GM21381 (cell line): ENCODE results near the gene RP9.

ENCODE experiments used
- ATAC-seq: cut with Tn5 transposase; IDR thresholded peaks from one replicate; pipeline ENCODE4 v1.9.1; 2021; ENCODE audit warnings: mild to moderate bottlenecking, moderate library complexity; ENCODE audit not compliant: unreplicated experiment

RP9 gene

GRCh38 chr7:33066771-33067170, 42.4 kb downstream of the RP9 start:
- no peak for ATAC-seq

GRCh38 chr7:33065981-33066380, 43.2 kb downstream of the RP9 start:
- ATAC-seq, result no peak

- peak; percentile 94 for ATAC-seq
Measured at GRCh38 chr7:33062782-33063443, 46.3 kb downstream of the RP9 start.

- ATAC-seq, result peak; percentile 32
Measured at GRCh38 chr7:33062023-33062781, 47.0 kb downstream of the RP9 start, which contains the start of gene NT5C3A. TSS of gene NT5C3A (minus strand) at chr7:33062776. CDS start at chr7:33062705, 71 bp downstream.

- ATAC-seq, result no peak
Measured at GRCh38 chr7:33061282-33061937, 47.8 kb downstream of the RP9 start.

GRCh38 chr7:33059635-33060034, 49.6 kb downstream of the RP9 start:
- no peak for ATAC-seq

- no peak for ATAC-seq
Measured at GRCh38 chr7:33055158-33055557, 54.0 kb downstream of the RP9 start.

- no peak for ATAC-seq
Measured at GRCh38 chr7:33054261-33054964, 54.8 kb downstream of the RP9 start.

- ATAC-seq, result no peak
Measured at GRCh38 chr7:33053721-33054120, 55.5 kb downstream of the RP9 start.

GRCh38 chr7:33050535-33051318, 58.5 kb downstream of the RP9 start:
- peak; percentile 50 for ATAC-seq

- ATAC-seq, result no peak
Measured at GRCh38 chr7:33048704-33049103, 60.5 kb downstream of the RP9 start.

GRCh38 chr7:33048257-33048656, 60.9 kb downstream of the RP9 start:
- ATAC-seq, result no peak

- ATAC-seq, result peak; percentile 32
Measured at GRCh38 chr7:33044986-33045385, 64.2 kb downstream of the RP9 start.
